ENCODE results near the gene CBX4. TPM values are rescaled to one million over a fixed set of nuclear protein-coding genes. Genes with fewer than 3 reads are reported as not detected.

The CBX4 gene
- total RNA-seq, 1 experiment from 2014 or later, result 6.2 TPM

DNA sequence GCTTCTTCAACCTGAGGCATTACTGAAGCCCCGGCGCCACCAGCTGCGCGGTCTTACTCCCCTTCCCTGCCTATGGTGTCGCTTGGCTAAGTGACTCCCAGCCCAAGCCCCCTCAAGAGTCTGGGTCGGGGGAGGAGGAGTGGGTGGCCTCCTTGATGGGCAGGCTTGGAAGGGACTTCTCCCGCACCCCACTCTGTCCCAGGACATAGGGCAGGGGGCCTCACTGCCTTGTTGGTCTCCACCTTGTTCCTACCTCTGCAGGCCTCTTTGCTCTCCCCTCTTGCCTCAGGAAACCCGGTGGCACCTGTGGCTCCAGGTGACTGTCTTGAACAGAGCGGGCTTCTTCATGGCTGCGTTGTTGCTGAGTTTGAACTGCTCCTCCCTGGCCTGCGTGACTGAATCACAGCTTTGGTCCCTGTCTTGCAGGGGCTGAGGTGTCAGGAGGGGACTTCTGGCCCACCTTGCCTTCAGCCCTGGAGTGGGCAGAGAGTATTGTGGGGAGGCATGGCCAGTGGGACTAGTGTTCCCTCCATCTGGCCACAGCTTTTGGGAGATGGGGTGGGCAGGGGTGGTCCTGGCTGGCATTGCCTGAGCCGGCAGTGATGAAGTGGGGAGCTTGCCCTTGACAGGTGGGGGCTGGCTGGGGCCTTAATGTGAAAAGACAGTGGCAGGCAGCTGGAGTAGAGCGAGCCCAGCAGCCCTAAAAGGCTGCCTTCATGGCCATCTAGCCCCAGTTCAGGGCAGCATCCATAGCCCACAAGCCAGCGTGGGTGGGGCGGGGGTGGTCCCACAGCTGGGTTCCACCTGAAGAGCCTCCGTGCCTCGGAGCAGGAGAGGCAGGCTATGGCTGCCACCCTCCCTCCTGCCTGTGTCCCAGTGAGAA lies 54.0 kb downstream of the CBX4 start:
- H3K27ac ChIP-seq (ENCODE audit: insufficient read length, low read depth, low read length), result no peak overlapping the region

More for the DNA sequence above, 54.0 kb downstream of the CBX4 start:
- Mint-ChIP-seq H3K4me1 (peaks cover 35 to 45% of the 10 kb centered on the region in 2 experiments), H3K27ac (no peak overlapping the region), H3K9me3 (no peaks in the 10 kb centered on the region), H3K36me3 (ENCODE audit: insufficient read depth in 1 of 3, low read depth in 3 of 3) (peaks cover 33 to 54% (median 49%) of the 10 kb centered on the region in 3 experiments), H3K27me3 (ENCODE audit: low read depth) (peaks cover 46% of the 10 kb centered on the region), H3K4me3 (0 out of 5 replicates have a peak overlapping the region, but pooled peaks of 1 of the 2 experiments have one; percentile 39)
- Histone ChIP-seq H3K56ac (ENCODE audit: insufficient read length, low read depth, low read length) (no peak overlapping the region), H3K4me1 (ENCODE audit: insufficient read depth, low read length) (peaks cover 8% of the 10 kb centered on the region), H3K4ac (ENCODE audit: low read depth, low read length) (no peak overlapping the region), H4K20me1 (ENCODE audit: control insufficient read depth, insufficient read depth, insufficient read length) (peaks cover 9% of the 10 kb centered on the region), H2BK20ac (ENCODE audit: low read depth, low read length, poor library complexity, severe bottlenecking) (no peak overlapping the region), H2AK5ac (ENCODE audit: insufficient read length, low read length) (no peak overlapping the region), H4K5ac (ENCODE audit: insufficient read length, low read depth, low read length) (no peak overlapping the region), H3K4me2 (ENCODE audit: insufficient read depth, insufficient read length, low read length) (no peak overlapping the region), H4K91ac (ENCODE audit: insufficient read length, low read depth, low read length) (no peak overlapping the region), H2BK120ac (ENCODE audit: low read depth, low read length, poor library complexity, severe bottlenecking) (no peak overlapping the region), H2BK5ac (ENCODE audit: insufficient read length, low read length) (no peak overlapping the region), H3K27me3 (ENCODE audit: insufficient read depth, low read length) (peaks cover 16% of the 10 kb centered on the region), H3K14ac (ENCODE audit: insufficient read depth, low read length) (no peak overlapping the region), H3K23ac (ENCODE audit: insufficient read length, low read depth, low read length) (no peak overlapping the region), H2BK12ac (ENCODE audit: insufficient read length, low read depth, low read length) (no peak overlapping the region), H3K79me2 (ENCODE audit: insufficient read depth, low read length) (no peaks in the 10 kb centered on the region), H3K79me1 (ENCODE audit: insufficient read depth, low read depth, low read length, poor library complexity, severe bottlenecking) (no peaks in the 10 kb centered on the region), H3K9ac (ENCODE audit: extremely low read depth, insufficient read length, low read length) (no peak overlapping the region), H3K9me3 (ENCODE audit: control insufficient read depth, low read depth, low read length) (no peaks in the 10 kb centered on the region), H2BK15ac (ENCODE audit: low read depth, low read length) (no peak overlapping the region), H3K23me2 (ENCODE audit: insufficient read length, low read depth, low read length, poor library complexity, severe bottlenecking) (no peaks in the 10 kb centered on the region), H4K8ac (replicated peaks; ENCODE audit: insufficient read length, low read depth, low read length) (no peak overlapping the region), H3K18ac (ENCODE audit: insufficient read length, low read depth, low read length) (no peak overlapping the region), H3T11ph (ENCODE audit: low read length) (no peak overlapping the region), H2AFZ (ENCODE audit: low read length) (no peak overlapping the region)
- no peak for DNase-seq
- TF ChIP-seq CTCF (conservative IDR thresholded peaks at IDR 0.05), result no peak
- no CpG with 5 or more reads among the region's 17 CpGs for WGBS (ENCODE audit: extremely low coverage, insufficient read length, low lambda C conversion rate)

Data from H9 (cell line).